ENCODE data around the gene RNF157.

GRCh38 chr17:76134911-76135809 is 105.1 kb downstream of the RNF157 start:
- TF ChIP-seq CTCF (IDR thresholded peaks at IDR 0.05) (no peak), POLR2A (IDR thresholded peaks at IDR 0.05) (no peak)

Data from heart left ventricle (tissue), 13 donors.